ENCODE results near the gene ZDHHC14. TPM values are rescaled to one million over a fixed set of nuclear protein-coding genes. Genes with fewer than 3 reads are reported as not detected.

Gene ZDHHC14
- total RNA-seq, 1 donor from 2014 or later, result 14.5 TPM

GRCh38 chr6:157522472-157522871 is 141.5 kb downstream of the ZDHHC14 start:
- Histone ChIP-seq H3K4me1 (peaks cover 4 to 10% of the 10 kb centered on the region in 2 donors), H3K9me3 (no peaks in the 10 kb centered on the region), H3K36me3 (no peaks in the 10 kb centered on the region), H3K27ac (no peak overlapping the region), H3K27me3 (no peaks in the 10 kb centered on the region), H3K4me3 (no peak overlapping the region)
- TF ChIP-seq CTCF (IDR thresholded peaks at IDR 0.05), result no peak
- intact Hi-C loops (cut with DNase I), result no loop called here
- no peak for DNase-seq (ENCODE audit: low spot score in 2 of 2)

- Histone ChIP-seq H3K9me3 (no peaks in the 10 kb centered on the region), H3K27ac (no peak overlapping the region), H3K4me1 (peaks cover 4 to 11% of the 10 kb centered on the region in 2 donors), H3K36me3 (no peaks in the 10 kb centered on the region), H3K4me3 (no peak overlapping the region), H3K27me3 (no peaks in the 10 kb centered on the region)
- no peak for DNase-seq (ENCODE audit: low spot score in 2 of 2)
- intact Hi-C loops (cut with DNase I), result no loop called here
- no peak for TF ChIP-seq CTCF (IDR thresholded peaks at IDR 0.05)
These were observed 143.7 kb downstream of the ZDHHC14 start for GRCh38 chr6:157524735-157525134.

- no peaks in the 10 kb centered on the region for H3K27me3 ChIP-seq
- no peak for DNase-seq (ENCODE audit: low spot score in 2 of 2)
- H3K36me3 ChIP-seq, result no peaks in the 10 kb centered on the region
- no peaks in the 10 kb centered on the region for H3K9me3 ChIP-seq
- H3K4me3 ChIP-seq, result no peak overlapping the region
- intact Hi-C loops (cut with DNase I), result no loop called here
- no peak overlapping the region for H3K27ac ChIP-seq
- H3K4me1 ChIP-seq, result peaks cover 4 to 11% of the 10 kb centered on the region in 2 donors
- no peak for TF ChIP-seq CTCF (IDR thresholded peaks at IDR 0.05)
These were observed 144.4 kb downstream of the ZDHHC14 start for GRCh38 chr6:157525292-157525889.

GRCh38 chr6:157525918-157526425 is 145.0 kb downstream of the ZDHHC14 start:
- TF ChIP-seq CTCF (IDR thresholded peaks at IDR 0.05), result no peak
- H3K4me1 ChIP-seq, result peaks cover 4 to 11% of the 10 kb centered on the region in 2 donors
- intact Hi-C loops (cut with DNase I), result no loop called here
- H3K36me3 ChIP-seq, result no peaks in the 10 kb centered on the region
- no peak for DNase-seq (ENCODE audit: low spot score in 2 of 2)
- no peaks in the 10 kb centered on the region for H3K27me3 ChIP-seq
- H3K9me3 ChIP-seq, result no peaks in the 10 kb centered on the region
- no peak overlapping the region for H3K4me3 ChIP-seq
- H3K27ac ChIP-seq, result no peak overlapping the region

GRCh38 chr6:157527471-157527907 is 146.5 kb downstream of the ZDHHC14 start:
- peak overlapping the region; percentile 52 to 76 for H3K27ac ChIP-seq
- intact Hi-C loops (cut with DNase I), result no loop called here
- no peaks in the 10 kb centered on the region for H3K27me3 ChIP-seq
- H3K4me1 ChIP-seq, result peaks cover 4 to 11% of the 10 kb centered on the region in 2 donors
- no peak for DNase-seq (ENCODE audit: low spot score in 2 of 2)
- H3K4me3 ChIP-seq, result no peak overlapping the region
- no peaks in the 10 kb centered on the region for H3K36me3 ChIP-seq
- TF ChIP-seq CTCF (IDR thresholded peaks at IDR 0.05), result no peak
- H3K9me3 ChIP-seq, result no peaks in the 10 kb centered on the region

Measured in ascending aorta (tissue), 2 donors.